ENCODE results near the gene AFAP1L1. TPM values are rescaled to one million over a fixed set of nuclear protein-coding genes. Genes with fewer than 3 reads are reported as not detected.
A peak's percentile ranks its signal among the peaks of the same experiment; 100 is the strongest.

Gene AFAP1L1
- total and polyA plus RNA-seq, 9 of the 15 experiments (the other 6 are each of a cell fraction or from before 2014, with no cell fraction given): 0.01 to 0.12 (median 0.03) TPM; not detected in 4

DNA sequence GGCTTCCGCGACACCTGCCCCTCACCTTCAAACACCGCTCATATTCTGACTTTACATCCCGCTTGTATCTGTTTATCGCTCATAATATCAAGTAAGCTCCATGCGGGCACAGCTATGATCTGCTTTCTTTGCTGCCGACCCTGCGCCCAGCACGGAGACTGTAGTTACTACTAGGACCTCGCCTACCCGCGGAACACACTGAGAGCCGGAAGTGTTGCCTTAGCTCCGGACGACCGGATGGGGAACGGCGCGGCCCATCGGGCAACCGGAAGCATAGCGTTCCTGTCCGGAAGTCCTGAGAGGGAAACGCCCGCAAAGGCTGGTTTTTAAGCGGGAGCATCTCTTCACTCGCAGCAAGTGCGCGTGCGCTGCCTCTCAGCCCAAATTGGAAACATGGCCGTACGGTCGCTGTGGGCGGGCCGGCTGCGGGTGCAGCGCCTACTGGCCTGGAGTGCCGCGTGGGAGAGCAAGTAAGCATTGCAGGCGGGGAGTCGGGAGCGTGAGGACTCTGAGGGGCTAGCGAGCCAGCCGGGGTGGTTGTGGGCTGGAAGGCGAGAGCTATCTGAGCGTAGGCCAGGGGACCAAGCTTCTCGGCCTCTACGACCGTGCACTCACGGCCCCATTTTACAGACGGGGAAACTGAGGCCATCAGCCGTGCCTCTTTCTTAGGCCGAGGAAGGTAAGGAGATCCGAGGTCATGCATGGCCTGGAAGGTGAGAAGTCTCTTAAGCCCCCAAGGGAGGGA is 73.7 kb downstream of the AFAP1L1 start, which contains the start of gene GRPEL2 (continued):
- TF ChIP-seq CREB1 (IDR thresholded peaks at IDR 0.05) (peak; percentile 71; the same call in 1 of the 2 replicates), CREB1 (CRISPR knock-in tag; IDR thresholded peaks at IDR 0.05) (no peak; the same call in 1 of the 2 replicates), RHOXF2B (CRISPR knock-in tag; conservative IDR thresholded peaks at IDR 0.05) (no peak)

DNA sequence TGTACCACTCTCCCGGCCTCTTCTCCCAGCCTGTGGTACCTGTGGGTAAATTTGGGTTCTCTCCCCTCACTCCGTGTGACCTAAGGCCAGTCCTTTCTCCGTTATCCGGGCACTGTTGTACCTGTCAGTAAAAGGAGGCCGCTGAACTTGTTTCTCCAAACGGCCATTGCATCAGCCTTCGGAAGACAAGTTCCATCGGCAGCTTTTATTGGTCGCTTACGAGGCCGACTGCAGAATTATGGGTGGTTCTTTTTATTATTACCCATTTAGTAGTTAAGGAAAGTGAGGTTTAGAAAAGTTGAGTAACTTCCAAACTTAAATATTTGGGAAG is 74.2 kb downstream of the AFAP1L1 start:
- ChIA-PET CTCF (ENCODE audit: low intra/inter-chr PET ratio) (no interaction called here), POLR2A (interaction anchor here (0.7 to 4.7 kb wide), 9 partner anchors 10 to 206 kb away, joined by 3 to 87 read pairs (median 4); partner anchors contain the start of genes CSNK1A1 and PCYOX1L)
- Histone ChIP-seq H3K27ac (ENCODE audit: extremely low read depth, low read depth, low read length) (peak overlapping the region; percentile 92), H3K4me2 (ENCODE audit: insufficient read depth, low read length) (peak overlapping the region; percentile 99), H3K79me2 (ENCODE audit: control insufficient read depth, insufficient read depth, low read length) (peaks cover 51% of the 10 kb centered on the region), H3K36me3 (ENCODE audit: control insufficient read depth, insufficient read depth, low read length) (peaks cover 40% of the 10 kb centered on the region), H2AFZ (ENCODE audit: low read depth, low read length) (peak overlapping the region; percentile 71), H4K20me1 (replicated peaks; ENCODE audit: control insufficient read depth, insufficient read depth, low read length) (no peaks in the 10 kb centered on the region), H3K9ac (ENCODE audit: insufficient read depth in 1 of 2, low read depth in 2 of 2, low read length in 2 of 2) (peak overlapping the region; percentile 97), H3K9me3 (replicated peaks; ENCODE audit: control insufficient read depth, insufficient read depth, low read depth, low read length) (no peaks in the 10 kb centered on the region), H3K27me3 (ENCODE audit: control insufficient read depth in 2 of 2, insufficient read depth in 2 of 2, low read length in 2 of 2) (no peaks in the 10 kb centered on the region), H3K4me3 (peak overlapping the region; percentile 82), H3K9me1 (ENCODE audit: control insufficient read depth, insufficient read depth, low read length) (no peaks in the 10 kb centered on the region), H3K4me1 (replicated peaks in 1 of 2; ENCODE audit: control insufficient read depth in 2 of 2, insufficient read depth in 2 of 2, low read length in 2 of 2) (peaks cover 7 to 21% of the 10 kb centered on the region in 2 experiments; a peak in 3 of 5 replicates)
- no peak for FAIRE-seq
- BruUV-seq (replicated peaks): no TSS peak
- in situ Hi-C loops (cut with MboI) (no loop called here), intact Hi-C loops (cut with micrococcal nuclease) (loop anchor here (1.0 kb wide), 1 partner anchor 25 kb away; no protein-coding TSS in a partner anchor)
- DNase-seq (ENCODE audit: extremely low read depth in 1 of 4, low spot score in 3 of 4): peak in 2 of 4 experiments; percentile 32 to 43
- WGBS (ENCODE audit: insufficient coverage, low coverage, missing lambda C conversion rate): 2% methylated on average over 11 of the region's 11 CpGs
- peak; percentile 38 for ATAC-seq
- TF ChIP-seq ZBTB40 (IDR thresholded peaks at IDR 0.05) (no peak), ZBTB40 (CRISPR knock-in tag; IDR thresholded peaks at IDR 0.05) (0 out of 2 replicates have a peak, but pooled peaks have one; percentile 31), BRD4 (IDR thresholded peaks at IDR 0.05) (no peak), TFE3 (CRISPR knock-in tag; IDR thresholded peaks at IDR 0.05) (no peak)
- TF ChIP-seq, protein P1, sequence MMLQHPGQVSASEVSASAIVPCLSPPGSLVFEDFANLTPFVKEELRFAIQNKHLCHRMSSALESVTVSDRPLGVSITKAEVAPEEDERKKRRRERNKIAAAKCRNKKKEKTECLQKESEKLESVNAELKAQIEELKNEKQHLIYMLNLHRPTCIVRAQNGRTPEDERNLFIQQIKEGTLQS (IDR thresholded peaks at IDR 0.05): peak; percentile 73
- TF ChIP-seq, protein P1 (CRISPR knock-in tag; conservative IDR thresholded peaks at IDR 0.05): no peak

All from K562 (cell line).